AG08395 (cell line): ENCODE measurements around the gene GGN.
"Not testable (repeated sequence)": the region's sequence is repeated elsewhere in the genome, so short reads cannot be mapped to it uniquely, and the experiment has no call there.

Source experiments
- DNase-seq: peaks from one replicate; pipeline ENCODE4 v3.0.0; 2012; ENCODE audit warnings: mixed read lengths, low spot score

The GGN gene

GRCh38 chr19:38411898-38412297, 24.1 kb upstream of the GGN start:
- DNase-seq: not testable (repeated sequence)

GRCh38 chr19:38411041-38411712, 23.3 kb upstream of the GGN start:
- DNase-seq: no peak

GRCh38 chr19:38410407-38410806, 22.6 kb upstream of the GGN start:
- not testable (repeated sequence) for DNase-seq

GRCh38 chr19:38409631-38410133, 21.8 kb upstream of the GGN start:
- peak; percentile 49 for DNase-seq

- no peak for DNase-seq
These were observed 17.4 kb upstream of the GGN start for GRCh38 chr19:38405276-38405675.

GRCh38 chr19:38404858-38405257, 17.0 kb upstream of the GGN start:
- DNase-seq: no peak

GRCh38 chr19:38402967-38403674, 15.3 kb upstream of the GGN start, which contains the start of gene FAM98C:
TSS of gene FAM98C (plus strand) at chr19:38403093. CDS start at chr19:38403154, 61 bp downstream.
- peak; percentile 100 for DNase-seq

- DNase-seq: no peak
These were observed 14.8 kb upstream of the GGN start for GRCh38 chr19:38402623-38402966.

GRCh38 chr19:38401148-38401547, 13.3 kb upstream of the GGN start:
- no peak for DNase-seq

GRCh38 chr19:38400361-38400760, 12.5 kb upstream of the GGN start:
- no peak for DNase-seq

GRCh38 chr19:38399537-38399936, 11.7 kb upstream of the GGN start:
- no peak for DNase-seq

- DNase-seq: no peak
These were observed 11.2 kb upstream of the GGN start for GRCh38 chr19:38399081-38399480.

- no peak for DNase-seq
These were observed 7.7 kb upstream of the GGN start for GRCh38 chr19:38395381-38396114.

GRCh38 chr19:38394488-38394887, 6.7 kb upstream of the GGN start:
- DNase-seq: peak; percentile 31

GRCh38 chr19:38392707-38393308, 5.0 kb upstream of the GGN start:
- peak; percentile 44 for DNase-seq

GRCh38 chr19:38391911-38392464, 4.2 kb upstream of the GGN start:
- DNase-seq: no peak

- no peak for DNase-seq
These were observed 2.4 kb upstream of the GGN start for GRCh38 chr19:38389957-38390924.

GRCh38 chr19:38389101-38389925, 1.5 kb upstream of the GGN start:
- peak; percentile 89 for DNase-seq

- peak; percentile 53 for DNase-seq
These were observed 691 bp upstream of the GGN start, which contains the start of gene SPRED3 for GRCh38 chr19:38388349-38389100. TSS of gene SPRED3 (plus strand) at chr19:38388697. CDS start at chr19:38390303, 1,606 bp downstream.
